ENCODE data around the gene KCNQ2. TPM values are rescaled to one million over a fixed set of nuclear protein-coding genes. Genes with fewer than 3 reads are reported as not detected.

KCNQ2 gene
- total RNA-seq, 1 experiment from 2014 or later = 0.25 TPM

- peaks cover 12% of the 10 kb centered on the region for H3K27me3 Mint-ChIP-seq (ENCODE audit: insufficient read depth, unreplicated experiment)
- no peaks in the 10 kb centered on the region for H3K36me3 ChIP-seq (ENCODE audit: control insufficient read depth, insufficient read depth, low read length)
- no peak for TF ChIP-seq CTCF (IDR thresholded peaks at IDR 0.05; ENCODE audit: insufficient read depth in 1 of 2, low read depth in 1 of 2, low read length in 1 of 2, severe bottlenecking in 1 of 2, unreplicated experiment in 1 of 2)
- no peaks in the 10 kb centered on the region; the same call in 1 of the 2 replicates for H3K9me3 ChIP-seq
- no peaks in the 10 kb centered on the region for H3K9me3 Mint-ChIP-seq (ENCODE audit: unreplicated experiment)
- CTCF ChIA-PET = no interaction called here
- DNase-seq = no peak
- H3K27me3 ChIP-seq (replicated peaks; ENCODE audit: control insufficient read depth, insufficient read depth, low read length) = 0 out of 2 replicates have a peak, but pooled peaks cover 2% of the 10 kb centered on the region
- peaks cover 6% of the 10 kb centered on the region for H3K4me1 ChIP-seq
- H3K27ac Mint-ChIP-seq (ENCODE audit: unreplicated experiment) = peak overlapping the region; percentile 51
- no peaks in the 10 kb centered on the region for H3K4me1 Mint-ChIP-seq (ENCODE audit: low read depth, unreplicated experiment)
- H3K36me3 Mint-ChIP-seq (ENCODE audit: insufficient read depth, unreplicated experiment) = peaks cover 11% of the 10 kb centered on the region
- no peak overlapping the region for H3K4me3 ChIP-seq (ENCODE audit: low read depth, low read length)
- POLR2A ChIA-PET = interaction anchor here (0.5 kb wide), 1 partner anchor 1135 kb away, joined by 3 read pairs; no protein-coding TSS in a partner anchor
- no TSS peak for BruUV-seq (replicated peaks)
- intact Hi-C loops (cut with micrococcal nuclease; ENCODE audit: unreplicated experiment) = no loop called here
- no peak overlapping the region for H3K4me3 Mint-ChIP-seq (ENCODE audit: unreplicated experiment)
These were observed 38.5 kb downstream of the KCNQ2 start for GRCh38 chr20:63433756-63434531.

DNA sequence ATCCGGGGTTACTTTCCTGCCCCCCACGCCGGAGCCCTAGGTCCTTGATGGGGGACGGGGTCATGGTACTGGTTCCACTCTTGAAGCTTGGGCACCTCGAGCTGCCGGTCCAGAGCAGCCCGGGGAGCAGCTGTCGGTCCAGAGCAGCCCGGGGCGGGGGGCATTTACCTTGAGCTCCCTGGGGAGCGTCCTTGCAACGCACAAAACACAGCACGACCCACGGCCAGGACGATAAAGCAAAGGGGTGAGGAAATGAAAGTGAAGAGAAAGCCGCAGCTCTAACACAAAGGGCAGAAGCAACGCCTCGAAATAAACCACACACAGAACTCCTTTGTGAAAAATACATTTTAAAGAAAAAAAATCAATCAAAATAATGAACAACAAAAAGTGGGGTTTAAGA lies 39.1 kb downstream of the KCNQ2 start:
- H3K9me3 ChIP-seq = no peaks in the 10 kb centered on the region; the same call in 1 of the 2 replicates
- no peak for DNase-seq
- TF ChIP-seq CTCF (IDR thresholded peaks at IDR 0.05; ENCODE audit: insufficient read depth in 1 of 2, low read depth in 1 of 2, low read length in 1 of 2, severe bottlenecking in 1 of 2, unreplicated experiment in 1 of 2) = no peak
- Mint-ChIP-seq H3K4me1 (ENCODE audit: low read depth, unreplicated experiment) (no peaks in the 10 kb centered on the region), H3K4me3 (ENCODE audit: unreplicated experiment) (no peak overlapping the region), H3K27ac (ENCODE audit: unreplicated experiment) (no peak overlapping the region), H3K9me3 (ENCODE audit: unreplicated experiment) (no peaks in the 10 kb centered on the region), H3K36me3 (ENCODE audit: insufficient read depth, unreplicated experiment) (peaks cover 11% of the 10 kb centered on the region), H3K27me3 (ENCODE audit: insufficient read depth, unreplicated experiment) (peaks cover 6% of the 10 kb centered on the region)
- no TSS peak for BruUV-seq (replicated peaks)
- intact Hi-C loops (cut with micrococcal nuclease; ENCODE audit: unreplicated experiment) = no loop called here
- 0 out of 2 replicates have a peak, but pooled peaks cover 2% of the 10 kb centered on the region for H3K27me3 ChIP-seq (replicated peaks; ENCODE audit: control insufficient read depth, insufficient read depth, low read length)
- peaks cover 6% of the 10 kb centered on the region for H3K4me1 ChIP-seq
- POLR2A ChIA-PET = no interaction called here
- H3K36me3 ChIP-seq (ENCODE audit: control insufficient read depth, insufficient read depth, low read length) = no peaks in the 10 kb centered on the region
- CTCF ChIA-PET = no interaction called here
- H3K4me3 ChIP-seq (ENCODE audit: low read depth, low read length) = no peak overlapping the region

- Mint-ChIP-seq H3K27ac (ENCODE audit: unreplicated experiment) (no peak overlapping the region), H3K4me3 (ENCODE audit: unreplicated experiment) (no peak overlapping the region), H3K9me3 (ENCODE audit: unreplicated experiment) (peaks cover 2% of the 10 kb centered on the region), H3K27me3 (ENCODE audit: insufficient read depth, unreplicated experiment) (peaks cover 9% of the 10 kb centered on the region), H3K36me3 (ENCODE audit: insufficient read depth, unreplicated experiment) (peaks cover 11% of the 10 kb centered on the region), H3K4me1 (ENCODE audit: low read depth, unreplicated experiment) (no peaks in the 10 kb centered on the region)
- DNase-seq = no peak
- CTCF ChIA-PET = no interaction called here
- TF ChIP-seq CTCF (IDR thresholded peaks at IDR 0.05; ENCODE audit: insufficient read depth in 1 of 2, low read depth in 1 of 2, low read length in 1 of 2, severe bottlenecking in 1 of 2, unreplicated experiment in 1 of 2) = no peak
- Histone ChIP-seq H3K4me3 (ENCODE audit: low read depth, low read length) (no peak overlapping the region), H3K27me3 (replicated peaks; ENCODE audit: control insufficient read depth, insufficient read depth, low read length) (0 out of 2 replicates have a peak, but pooled peaks cover 2% of the 10 kb centered on the region), H3K4me1 (peaks cover 6% of the 10 kb centered on the region), H3K9me3 (no peaks in the 10 kb centered on the region; the same call in 1 of the 2 replicates), H3K36me3 (ENCODE audit: control insufficient read depth, insufficient read depth, low read length) (no peaks in the 10 kb centered on the region)
- BruUV-seq (replicated peaks) = no TSS peak
- intact Hi-C loops (cut with micrococcal nuclease; ENCODE audit: unreplicated experiment) = no loop called here
- POLR2A ChIA-PET = no interaction called here
These were observed 39.7 kb downstream of the KCNQ2 start for GRCh38 chr20:63432577-63433325.

All from Caco-2 (cell line).